Suprapubic skin (tissue), 4 donors: ENCODE data around the gene SLC34A3. TPM values are rescaled to one million over a fixed set of nuclear protein-coding genes. Genes with fewer than 3 reads are reported as not detected.

Source experiments
- DNase-seq, 2 donors: peaks; one replicate each; pipeline ENCODE4 v3.0.0-alpha.2; 2019; ENCODE audit warnings: low spot score in 2 of 2
- H3K27ac ChIP-seq: fragments of 200-600 bp; sonication (generic); one replicate; pipeline ENCODE4 v1.5.1; 2019
- H3K27me3 ChIP-seq: fragments of 200-600 bp; sonication (generic); one replicate; pipeline ENCODE4 v1.5.1; 2019
- H3K36me3 ChIP-seq: fragments of 200-600 bp; sonication (generic); one replicate; pipeline ENCODE4 v1.5.1; 2019
- H3K4me1 ChIP-seq: fragments of 200-600 bp; sonication (generic); one replicate; pipeline ENCODE4 v1.5.1; 2019
- H3K4me3 ChIP-seq: fragments of 200-600 bp; sonication (generic); one replicate; pipeline ENCODE4 v1.5.1; 2019; ENCODE audit warnings: mild to moderate bottlenecking
- H3K9me3 ChIP-seq: fragments of 200-600 bp; sonication (generic); one replicate; pipeline ENCODE4 v1.5.1; 2019
- CTCF ChIP-seq, 2 donors: fragments of 200-600 bp in 1 of 2; fragments of 450-650 bp in 1 of 2; sonication (generic) in 1 of 2; IDR thresholded peaks; one replicate each; pipeline ENCODE4 v1.5.1; 2016 to 2019; ENCODE audit warnings: antibody characterized with exemption in 2 of 2, mild to moderate bottlenecking in 1 of 2, moderate library complexity in 1 of 2
- EP300 ChIP-seq: sonication (generic); formaldehyde crosslinking; IDR thresholded peaks from one replicate; pipeline ENCODE4 v1.6.1; 2017; ENCODE audit warnings: antibody characterized with exemption
- POLR2A ChIP-seq, 2 donors: fragments of 450-650 bp; IDR thresholded peaks; one replicate each; pipeline ENCODE4 v1.6.1; 2017; ENCODE audit warnings: antibody characterized with exemption in 2 of 2, mild to moderate bottlenecking in 2 of 2, moderate library complexity in 2 of 2
- POLR2AphosphoS5 ChIP-seq, 3 donors: sonication (generic); formaldehyde crosslinking; IDR thresholded peaks; one replicate each; pipeline ENCODE4 v1.6.1; 2017; ENCODE audit warnings: antibody characterized with exemption in 3 of 3
- whole genome bisulfite sequencing: methylation state at CpG from one replicate; pipeline ENCODE4 v1.1.5; 2018; 5-methylcytosine and 5-hydroxymethylcytosine counted together
- total RNA-seq, 4 donors: library from RNA; depleted of rRNA; stranded (reverse); fragments of >200 nt; gene quantifications; one replicate each; pipeline ENCODE4 v1.1.0, GENCODE V29; 2016

The SLC34A3 gene
- total RNA-seq, 4 donors from 2014 or later: 0.34 TPM; not detected in 3

DNA sequence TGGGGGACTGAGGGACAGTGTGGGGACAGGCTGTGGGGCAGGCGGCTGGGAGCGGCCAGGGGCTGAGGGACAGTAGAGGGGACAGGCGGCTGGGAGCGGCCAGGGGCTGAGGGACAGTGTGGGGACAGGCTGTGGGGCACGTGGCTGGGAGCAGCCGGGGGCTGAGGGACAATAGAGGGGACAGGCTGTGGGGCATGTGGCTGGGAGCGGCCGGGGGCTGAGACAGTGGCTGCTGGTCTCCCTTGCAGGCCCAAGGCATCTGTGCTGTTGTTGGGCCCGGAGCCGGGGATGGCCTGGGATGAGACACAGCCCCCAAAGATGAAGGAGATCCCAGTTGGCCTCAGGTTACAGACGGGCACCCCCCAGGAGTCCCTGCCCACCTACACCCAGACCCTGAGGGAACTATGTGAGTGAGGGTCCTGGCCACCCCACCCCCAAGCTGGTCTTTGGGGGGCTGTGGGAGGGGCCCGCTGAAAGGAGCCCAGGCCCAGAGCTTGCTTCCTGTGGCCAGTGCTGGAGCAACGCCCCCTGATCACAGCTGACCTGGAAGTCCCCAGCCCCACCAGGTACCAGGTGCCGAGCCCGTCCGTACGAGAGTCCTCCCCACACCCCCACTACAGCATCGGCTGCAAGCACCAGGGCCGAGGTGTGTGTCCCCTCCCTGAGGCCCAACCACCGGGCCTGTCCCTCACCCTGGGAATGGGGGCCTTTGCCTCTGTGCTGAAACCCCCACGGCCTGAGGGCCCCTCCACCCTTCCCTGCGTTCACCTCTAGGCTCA lies 21.0 kb downstream of the SLC34A3 start:
- Histone ChIP-seq H3K4me1 (peaks cover 23% of the 10 kb centered on the region), H3K36me3 (peaks cover 2% of the 10 kb centered on the region), H3K9me3 (no peaks in the 10 kb centered on the region), H3K4me3 (no peak overlapping the region), H3K27ac (no peak overlapping the region), H3K27me3 (no peaks in the 10 kb centered on the region)
- no peak for DNase-seq
- TF ChIP-seq POLR2AphosphoS5 (IDR thresholded peaks at IDR 0.05) (no peak), POLR2A (IDR thresholded peaks at IDR 0.05) (no peak), EP300 (no peak), CTCF (IDR thresholded peaks at IDR 0.05) (no peak)
- WGBS: 88% methylated on average over 19 of the region's 22 CpGs

- Histone ChIP-seq H3K27me3 (no peaks in the 10 kb centered on the region), H3K27ac (no peak overlapping the region), H3K4me1 (peaks cover 29% of the 10 kb centered on the region), H3K36me3 (peaks cover 10% of the 10 kb centered on the region), H3K9me3 (no peaks in the 10 kb centered on the region), H3K4me3 (no peak overlapping the region)
- 90% methylated on average over 25 of the region's 35 CpGs for WGBS
- TF ChIP-seq CTCF (IDR thresholded peaks at IDR 0.05) (no peak), POLR2A (IDR thresholded peaks at IDR 0.05) (no peak), POLR2AphosphoS5 (IDR thresholded peaks at IDR 0.05) (no peak), EP300 (no peak)
- no peak for DNase-seq
Observed at GRCh38 chr9:137252555-137253506, 22.1 kb downstream of the SLC34A3 start.

- H3K4me3 ChIP-seq: peak overlapping the region; percentile 93
- no peaks in the 10 kb centered on the region for H3K9me3 ChIP-seq
- H3K27me3 ChIP-seq: no peaks in the 10 kb centered on the region
- H3K27ac ChIP-seq: no peak overlapping the region
- peaks cover 29% of the 10 kb centered on the region for H3K4me1 ChIP-seq
- DNase-seq: no peak
- 55% methylated on average over 16 of the region's 21 CpGs for WGBS
- peaks cover 14% of the 10 kb centered on the region for H3K36me3 ChIP-seq
- TF ChIP-seq POLR2A (IDR thresholded peaks at IDR 0.05) (no peak), CTCF (IDR thresholded peaks at IDR 0.05) (no peak), EP300 (no peak), POLR2AphosphoS5 (IDR thresholded peaks at IDR 0.05) (no peak)
Observed at GRCh38 chr9:137253717-137254623, 23.3 kb downstream of the SLC34A3 start.

DNA sequence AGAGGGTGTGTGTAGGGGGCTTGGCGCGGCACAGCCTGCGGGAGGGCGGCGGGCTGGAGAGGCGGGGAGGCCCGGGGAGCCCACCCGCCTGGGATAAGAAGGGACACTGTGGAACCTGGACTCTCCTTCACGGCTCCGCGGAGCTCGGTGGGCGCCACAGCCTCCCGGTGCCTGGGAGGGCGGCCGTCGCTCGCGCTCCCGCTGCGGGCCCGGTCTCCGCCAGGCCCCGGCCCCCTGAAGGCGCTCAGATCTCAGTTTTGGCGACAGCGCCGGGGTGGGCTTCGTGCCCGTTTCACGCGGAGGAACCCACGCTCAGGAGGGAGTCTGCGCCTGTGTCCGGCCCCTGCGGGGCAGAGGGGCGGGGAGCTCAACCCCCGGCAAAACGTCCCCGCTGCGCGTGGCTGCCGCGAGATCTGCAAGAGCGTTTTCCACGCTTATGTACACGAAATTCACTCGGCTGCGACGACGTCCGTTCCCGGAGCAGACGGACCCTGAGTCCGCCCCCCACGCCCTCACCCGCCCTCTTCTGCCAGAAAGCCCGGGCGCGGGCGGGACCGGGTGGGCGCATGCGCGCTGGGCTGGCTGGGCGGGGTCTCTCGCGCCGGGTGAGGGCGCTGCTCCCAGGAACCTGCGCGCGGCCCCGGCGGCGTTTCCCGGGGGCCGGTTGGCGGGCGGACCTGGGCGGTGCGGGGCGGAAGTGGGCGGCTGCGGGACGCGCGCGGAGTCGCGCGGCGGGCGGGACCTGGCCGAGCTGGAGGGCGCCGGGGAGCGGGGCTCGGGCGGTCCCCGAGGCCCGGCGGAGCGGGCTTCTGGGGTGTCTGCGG lies 24.1 kb downstream of the SLC34A3 start, which contains the start of gene NELFB:
NELFB (plus strand) TSS at position 704 of the 824 bp plus-strand sequence.
- DNase-seq: peak; percentile 94 to 95
- peaks cover 29% of the 10 kb centered on the region for H3K4me1 ChIP-seq
- peak within 1 kb of the TSS; percentile 77 for H3K27ac ChIP-seq

More for the DNA sequence above, 24.1 kb downstream of the SLC34A3 start, which contains the start of gene NELFB:
- H3K36me3 ChIP-seq: peaks cover 19% of the 10 kb centered on the region
- no peaks in the 10 kb centered on the region for H3K9me3 ChIP-seq
- H3K27me3 ChIP-seq: no peaks in the 10 kb centered on the region
- TF ChIP-seq EP300 (no peak), POLR2A (IDR thresholded peaks at IDR 0.05) (peak in 1 of 2 donors; percentile 19), CTCF (IDR thresholded peaks at IDR 0.05) (no peak), POLR2AphosphoS5 (IDR thresholded peaks at IDR 0.05) (peak in 1 of 3 donors; percentile 24)
- H3K4me3 ChIP-seq: peak within 1 kb of the TSS; percentile 93
- WGBS: 6% methylated on average over 15 of the region's 105 CpGs
